T-helper 1 cell treated with Interleukin-12 subunit alpha and Interleukin-12 subunit beta and Interleukin-4 antibody, amounts not matched to agents 30 ng/mL and 1 ng/mL, for 36 hours (primary cell): ENCODE results near the gene GTPBP1. TPM values are rescaled to one million over a fixed set of nuclear protein-coding genes. Genes with fewer than 3 reads are reported as not detected.

ENCODE experiments used
- intact Hi-C: fragments of 100-400 bp; cut with micrococcal nuclease; formaldehyde crosslinking; loops from one replicate; pipeline ENCODE4 v1.15.1; 2024
- total RNA-seq: library from RNA; stranded (reverse); gene quantifications from 2 replicates; pipeline ENCODE4 v1.2.3, GENCODE V29; 2022

Gene GTPBP1
- total RNA-seq, 1 donor from 2014 or later, result 104 TPM

- intact Hi-C loops, result loop anchor here (1.0 to 2.0 kb wide), 4 partner anchors 20 to 1476 kb away; partner anchors contain the start of genes CBY1, DDX17, FAM227A and TNRC6B
Measured at GRCh38 chr22:38700789-38701628, 4.7 kb upstream of the GTPBP1 start, which contains the start of gene JOSD1. TSS of gene JOSD1 (minus strand) at chr22:38700943. CDS start at chr22:38699987, 956 bp downstream.

GRCh38 chr22:38704654-38705234, 1.0 kb upstream of the GTPBP1 start:
- intact Hi-C loops, result loop anchor here (1.0 to 5.0 kb wide), 16 partner anchors 23 to 818 kb away; partner anchors contain the start of genes ATF4, CBX6, CBX7 and CBY1

GRCh38 chr22:38706101-38706900, 557 bp downstream of the GTPBP1 start:
- intact Hi-C loops, result loop anchor here (5.0 kb wide), 3 partner anchors 309 to 816 kb away; partner anchors contain the start of genes ATF4 and TMEM184B

GRCh38 chr22:38706901-38707195, 1.1 kb downstream of the GTPBP1 start:
- intact Hi-C loops, result loop anchor here (5.0 kb wide), 3 partner anchors 310 to 815 kb away; partner anchors contain the start of genes ATF4 and TMEM184B

- intact Hi-C loops, result loop anchor here (5.0 kb wide), 3 partner anchors 310 to 815 kb away; partner anchors contain the start of genes ATF4 and TMEM184B
Measured at GRCh38 chr22:38707346-38707745, 1.6 kb downstream of the GTPBP1 start.

DNA sequence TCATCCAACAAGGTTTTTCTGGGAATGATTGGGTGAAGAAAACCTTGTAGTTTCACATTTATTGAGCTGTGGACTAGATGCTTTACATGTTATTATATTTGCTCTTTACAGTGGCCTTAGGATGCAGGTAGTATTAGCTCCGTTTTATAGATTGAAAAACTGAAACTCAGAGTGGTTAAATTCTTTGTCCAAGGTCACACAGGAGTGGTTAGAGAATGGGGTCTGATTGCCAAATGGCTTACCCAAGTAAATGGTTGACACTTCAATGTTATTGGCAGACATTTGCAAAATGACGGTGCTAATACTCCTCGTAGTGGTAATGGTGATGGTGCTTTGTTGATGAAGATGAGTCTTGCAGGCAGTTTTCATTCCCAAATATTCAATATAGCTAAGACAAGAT, 2.2 kb downstream of the GTPBP1 start:
- intact Hi-C loops, result loop anchor here (5.0 kb wide), 3 partner anchors 311 to 814 kb away; partner anchors contain the start of genes ATF4 and TMEM184B

GRCh38 chr22:38709306-38709705, 3.6 kb downstream of the GTPBP1 start:
- intact Hi-C loops, result loop anchor here (5.0 kb wide), 3 partner anchors 312 to 813 kb away; partner anchors contain the start of genes ATF4 and TMEM184B

DNA sequence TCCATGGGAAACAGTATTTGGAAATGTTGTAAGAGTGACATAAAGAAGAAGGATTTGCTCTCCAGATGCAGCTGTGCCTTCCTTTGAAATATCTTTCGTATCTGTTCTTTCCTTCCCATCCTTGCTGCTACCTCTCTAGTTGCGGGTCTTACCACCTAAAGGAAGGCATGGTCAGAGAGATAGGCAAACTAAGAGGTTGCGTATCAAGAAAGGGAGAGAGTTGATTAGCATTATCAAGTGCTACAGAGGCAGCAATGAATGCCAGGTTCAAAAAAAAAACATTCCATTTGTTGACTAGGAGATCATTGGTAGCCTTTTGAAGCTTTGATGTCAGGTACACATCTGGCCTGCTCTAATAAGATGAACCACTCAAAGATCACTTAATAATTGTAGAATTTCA, 4.6 kb downstream of the GTPBP1 start:
- intact Hi-C loops, result no loop called here

- intact Hi-C loops, result no loop called here
Measured at GRCh38 chr22:38710866-38711265, 5.1 kb downstream of the GTPBP1 start.

- intact Hi-C loops, result no loop called here
Measured at GRCh38 chr22:38712486-38713207, 6.9 kb downstream of the GTPBP1 start.

GRCh38 chr22:38713921-38714320, 8.2 kb downstream of the GTPBP1 start:
- intact Hi-C loops, result no loop called here

- intact Hi-C loops, result no loop called here
Measured at GRCh38 chr22:38715176-38715764, 9.5 kb downstream of the GTPBP1 start.

DNA sequence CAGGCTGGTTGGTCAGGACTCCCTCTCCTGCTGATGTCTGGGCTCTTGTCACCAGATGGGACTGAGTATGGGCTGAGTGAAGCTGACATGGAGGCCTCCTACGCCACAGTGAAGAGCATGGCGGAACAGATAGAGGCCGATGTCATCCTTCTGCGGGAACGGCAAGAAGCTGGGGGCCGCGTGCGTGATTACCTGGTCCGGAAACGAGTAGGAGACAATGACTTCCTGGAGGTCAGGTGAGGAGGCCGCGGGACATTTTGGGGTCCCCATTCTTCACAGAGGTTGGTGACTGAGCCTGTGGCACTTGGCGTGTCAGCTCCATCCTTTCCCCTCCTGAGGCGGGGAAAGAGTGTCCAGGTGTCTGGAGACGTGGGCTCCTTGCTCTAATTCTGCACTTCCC, 10.1 kb downstream of the GTPBP1 start:
- intact Hi-C loops, result no loop called here

GRCh38 chr22:38716271-38716670, 10.5 kb downstream of the GTPBP1 start:
- intact Hi-C loops, result no loop called here

DNA sequence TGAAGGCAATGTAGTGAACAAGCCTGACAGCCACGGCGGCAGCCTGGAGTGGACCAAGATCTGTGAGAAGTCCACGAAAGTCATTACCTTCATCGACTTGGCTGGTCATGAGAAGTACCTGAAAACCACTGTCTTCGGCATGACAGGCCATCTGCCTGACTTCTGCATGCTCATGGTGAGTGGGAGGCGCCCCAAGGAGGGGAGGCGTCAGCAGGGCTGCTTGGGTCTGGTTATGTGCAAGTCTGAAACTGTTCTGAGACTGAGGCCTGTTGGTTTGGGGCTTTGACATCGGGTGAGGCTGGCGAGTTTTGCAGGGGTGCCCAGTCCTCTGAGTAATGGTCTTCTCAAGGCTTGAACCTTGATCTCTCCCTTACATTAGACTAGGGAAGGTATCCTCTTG, 11.1 kb downstream of the GTPBP1 start:
- intact Hi-C loops, result no loop called here

DNA sequence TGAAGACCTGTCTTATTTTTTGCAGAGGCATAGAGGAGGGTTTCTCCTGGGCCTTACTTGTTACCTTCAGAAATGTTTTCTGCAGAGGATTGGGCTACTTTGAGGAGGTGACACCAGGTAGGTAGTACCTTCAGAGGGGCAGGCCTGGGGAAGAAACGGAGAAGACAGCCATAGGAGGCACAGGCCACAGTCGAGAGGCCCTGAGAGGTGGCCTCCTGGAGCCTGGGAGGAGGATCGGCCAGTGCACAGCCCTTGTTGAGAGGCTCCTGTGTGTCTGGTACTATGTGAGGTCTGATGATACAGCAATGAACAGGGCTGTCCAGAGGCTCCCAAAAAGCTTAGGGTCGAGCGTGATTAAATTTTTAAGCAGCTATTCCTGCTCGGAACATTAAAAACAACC, 11.5 kb downstream of the GTPBP1 start:
- intact Hi-C loops, result no loop called here

GRCh38 chr22:38718414-38718813, 12.7 kb downstream of the GTPBP1 start:
- intact Hi-C loops, result no loop called here

DNA sequence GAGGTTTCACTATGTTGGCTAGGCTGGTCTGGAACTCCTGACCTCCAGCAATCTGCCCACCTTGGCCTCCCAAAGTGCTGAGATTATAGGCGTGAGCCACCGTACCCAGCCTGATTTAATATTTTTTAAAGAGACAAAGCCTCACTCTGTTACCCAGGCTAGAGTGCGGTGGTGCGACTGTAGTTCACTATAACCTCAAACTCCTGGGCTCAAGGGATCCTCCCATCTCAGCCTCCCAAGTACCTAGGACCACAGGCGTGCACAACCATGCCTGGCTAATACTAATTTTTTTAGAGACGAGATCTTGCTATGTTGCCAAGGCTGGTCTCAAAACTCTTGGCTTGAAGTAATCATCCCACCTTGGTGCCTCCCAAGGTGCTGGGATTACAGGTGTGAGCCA, 13.5 kb downstream of the GTPBP1 start:
- intact Hi-C loops, result no loop called here

GRCh38 chr22:38720350-38720749, 14.6 kb downstream of the GTPBP1 start:
- intact Hi-C loops, result no loop called here

DNA sequence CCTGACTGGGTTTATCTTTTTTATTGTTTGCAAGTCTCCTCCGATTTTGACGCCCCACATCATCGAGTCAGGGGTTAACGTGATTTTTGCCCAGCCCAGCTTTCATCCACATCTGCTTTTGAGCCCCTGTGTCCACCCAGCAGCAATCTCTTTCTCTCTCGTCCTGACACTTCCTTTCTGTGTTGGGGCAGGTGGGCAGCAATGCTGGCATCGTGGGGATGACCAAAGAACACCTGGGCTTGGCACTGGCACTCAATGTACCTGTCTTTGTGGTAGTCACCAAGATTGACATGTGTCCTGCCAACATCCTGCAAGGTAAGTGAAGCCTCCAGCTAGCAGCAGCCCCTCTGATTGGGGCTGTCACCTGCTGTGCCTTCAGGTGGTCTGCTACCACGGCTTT, 15.8 kb downstream of the GTPBP1 start:
- intact Hi-C loops, result no loop called here
